ENCODE measurements around the gene GRB10. TPM values are rescaled to one million over a fixed set of nuclear protein-coding genes. Genes with fewer than 3 reads are reported as not detected.
A peak's percentile ranks its signal among the peaks of the same experiment; 100 is the strongest.

Gene GRB10
- total and polyA plus RNA-seq, 11 donors: 14.7 to 38.2 (median 28.0) TPM

GRCh38 chr7:50766106-50766848 lies 16.4 kb downstream of the GRB10 start:
- DNase-seq: no peak
- H3K4me1 ChIP-seq: peaks cover 0 to 62% (median 20%) of the 10 kb centered on the region in 12 donors
- intact Hi-C loops (cut with DNase I): no loop called here
- WGBS, 4 donors: 65 to 73% (median 71%) methylated on average over 5 of the region's 5 CpGs
- ATAC-seq: no peak
- no peaks in the 10 kb centered on the region for H3K27me3 ChIP-seq
- H3K36me3 ChIP-seq: peaks cover 0 to 13% (median 0%) of the 10 kb centered on the region in 9 donors
- no peak for TF ChIP-seq CTCF (IDR thresholded peaks at IDR 0.05)
- no peak for TF ChIP-seq POLR2A (IDR thresholded peaks at IDR 0.05)
- no peaks in the 10 kb centered on the region for H3K9me3 ChIP-seq
- no peak overlapping the region for H3K27ac ChIP-seq
- H3K4me3 ChIP-seq: no peak overlapping the region

GRCh38 chr7:50762337-50762736 lies 20.4 kb downstream of the GRB10 start:
- no peak overlapping the region for H3K27ac ChIP-seq
- H3K27me3 ChIP-seq: no peaks in the 10 kb centered on the region
- peaks cover 0 to 24% (median 6%) of the 10 kb centered on the region in 12 donors for H3K4me1 ChIP-seq
- WGBS, 4 donors: 87 to 95% (median 91%) methylated on average over 2 of the region's 2 CpGs
- no peak for DNase-seq
- no peak for ATAC-seq
- H3K4me3 ChIP-seq: no peak overlapping the region
- no peaks in the 10 kb centered on the region for H3K9me3 ChIP-seq
- TF ChIP-seq POLR2A (IDR thresholded peaks at IDR 0.05) (no peak), CTCF (IDR thresholded peaks at IDR 0.05) (no peak)
- peaks cover 0 to 10% (median 0%) of the 10 kb centered on the region in 9 donors for H3K36me3 ChIP-seq
- intact Hi-C loops (cut with DNase I): no loop called here

DNA sequence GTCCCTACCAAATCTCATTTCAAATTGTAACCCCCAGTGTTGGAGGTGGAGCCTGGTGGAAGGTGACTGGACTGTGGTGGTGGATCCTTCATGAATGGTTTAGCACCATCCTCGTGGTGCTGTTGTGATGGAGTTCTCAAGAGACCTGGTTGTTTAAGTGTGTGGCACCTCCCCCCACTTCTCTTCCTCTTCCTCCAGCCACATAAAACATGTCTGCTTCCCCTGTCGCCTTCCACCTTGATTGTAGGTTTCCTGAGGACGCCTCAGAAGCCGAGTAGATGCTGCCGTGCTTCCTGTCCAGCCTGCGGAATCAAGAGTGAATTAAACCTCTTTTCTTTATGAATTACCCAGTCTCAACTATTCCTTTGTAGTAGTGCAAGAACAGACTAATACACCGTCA lies 21.0 kb downstream of the GRB10 start:
- no peaks in the 10 kb centered on the region for H3K27me3 ChIP-seq
- DNase-seq: no peak
- ATAC-seq: peak in 1 of 4 donors; percentile 29
- H3K27ac ChIP-seq: no peak overlapping the region
- peaks cover 0 to 23% (median 6%) of the 10 kb centered on the region in 12 donors for H3K4me1 ChIP-seq
- intact Hi-C loops (cut with DNase I): no loop called here
- H3K36me3 ChIP-seq: peaks cover 0 to 10% (median 0%) of the 10 kb centered on the region in 9 donors
- 55 to 66% (median 64%) methylated on average over 7 of the region's 7 CpGs for WGBS, 4 donors
- no peaks in the 10 kb centered on the region for H3K9me3 ChIP-seq
- TF ChIP-seq CTCF (IDR thresholded peaks at IDR 0.05) (no peak), POLR2A (IDR thresholded peaks at IDR 0.05) (no peak)
- no peak overlapping the region for H3K4me3 ChIP-seq

- H3K27me3 ChIP-seq: no peaks in the 10 kb centered on the region
- intact Hi-C loops (cut with DNase I): no loop called here
- H3K36me3 ChIP-seq: peaks cover 0 to 31% (median 8%) of the 10 kb centered on the region in 9 donors
- peaks cover 0 to 43% (median 12%) of the 10 kb centered on the region in 12 donors for H3K4me1 ChIP-seq
- WGBS, 4 donors: 83 to 91% (median 88%) methylated on average over 10 of the region's 10 CpGs
- ATAC-seq: no peak
- no peak overlapping the region for H3K4me3 ChIP-seq
- H3K27ac ChIP-seq: no peak overlapping the region
- H3K9me3 ChIP-seq: no peaks in the 10 kb centered on the region
- TF ChIP-seq CTCF (IDR thresholded peaks at IDR 0.05) (no peak), POLR2A (IDR thresholded peaks at IDR 0.05) (no peak)
- DNase-seq: no peak
These were observed 24.8 kb downstream of the GRB10 start for GRCh38 chr7:50757703-50758390.
